GM12878 (cell line): Measurements from ENCODE around the gene MRPL30. TPM values are rescaled to one million over a fixed set of nuclear protein-coding genes. Genes with fewer than 3 reads are reported as not detected.

Experiments
- ASH2L ChIP-seq: fragments of 300-600, 200-600 bp; sonication (generic); IDR thresholded peaks from 2 replicates; pipeline ENCODE4 v1.6.1; 2017; ENCODE audit warnings: low read depth, mild to moderate bottlenecking, borderline replicate concordance
- BMI1 ChIP-seq: fragments of 450-650 bp; IDR thresholded peaks from 2 replicates; pipeline ENCODE4 v1.6.1; 2016; ENCODE audit warnings: mild to moderate bottlenecking, moderate library complexity, borderline replicate concordance
- BRCA1 ChIP-seq: IDR thresholded peaks from 2 replicates; pipeline ENCODE4 v1.6.1; 2011; ENCODE audit warnings: low read depth, low read length, improper control_type of control experiment
- CHD1 ChIP-seq: IDR thresholded peaks from 2 replicates; pipeline ENCODE4 v1.6.1; 2012; ENCODE audit warnings: low read depth, low read length, improper control_type of control experiment
- FOXK2 ChIP-seq: fragments of 450-650 bp; IDR thresholded peaks from 2 replicates; pipeline ENCODE4 v1.6.1; 2017; ENCODE audit warnings: mild to moderate bottlenecking, moderate library complexity
- JUNB ChIP-seq: IDR thresholded peaks from 2 replicates; pipeline ENCODE4 v1.6.1; 2016; ENCODE audit warnings: antibody characterized with exemption, mild to moderate bottlenecking
- NFXL1 ChIP-seq: fragments of 450-650 bp; IDR thresholded peaks from 2 replicates; pipeline ENCODE4 v1.6.1; 2017; ENCODE audit warnings: antibody characterized with exemption, mild to moderate bottlenecking, borderline replicate concordance
- NFYA ChIP-seq: IDR thresholded peaks from 2 replicates; pipeline ENCODE4 v1.6.1; 2011; ENCODE audit warnings: low read depth, mild to moderate bottlenecking, low read length, improper control_type of control experiment, borderline replicate concordance
- PML ChIP-seq: IDR thresholded peaks from 2 replicates; pipeline ENCODE4 v1.6.1; 2012; ENCODE audit warnings: low read length, inconsistent platforms
- POU2F2 ChIP-seq: IDR thresholded peaks from 3 replicates; pipeline ENCODE4 v1.6.1; 2011; ENCODE audit warnings: low read depth, mild to moderate bottlenecking, low read length, borderline replicate concordance
- SIX5 ChIP-seq: IDR thresholded peaks from 2 replicates; pipeline ENCODE4 v1.6.1; 2011; ENCODE audit warnings: mild to moderate bottlenecking, low read depth, low read length, moderate library complexity; ENCODE audit not compliant: severe bottlenecking
- STAT3 ChIP-seq: IDR thresholded peaks from 2 replicates; pipeline ENCODE4 v1.6.1; 2011; ENCODE audit warnings: low read depth, low read length, improper control_type of control experiment
- TCF3 ChIP-seq: IDR thresholded peaks from 2 replicates; pipeline ENCODE4 v1.6.1; 2012; ENCODE audit warnings: low read depth, mild to moderate bottlenecking, low read length, borderline replicate concordance; ENCODE audit not compliant: insufficient read depth
- YY1 ChIP-seq: IDR thresholded peaks from 2 replicates; pipeline ENCODE4 v1.6.1; 2011; ENCODE audit warnings: low read depth, mild to moderate bottlenecking, low read length
- ZNF207 ChIP-seq: fragments of 450-650 bp; IDR thresholded peaks from 2 replicates; pipeline ENCODE4 v1.6.1; 2014; ENCODE audit warnings: antibody characterized with exemption, mild to moderate bottlenecking, borderline replicate concordance
- polyA plus RNA-seq, 11 experiments: library from polyadenylated mRNA; depleted of rRNA in 4 of 11; unstranded in 6 of 11; stranded (reverse) in 5 of 11; fragments of >200 nt; fragmentation: Nextera tagmentation in 4 of 11; fragmentation: Illumina TruSeq in 1 of 11; extraction: Ambion mirVana in 4 of 11; extraction: Trizol in 1 of 11; gene quantifications; 1 replicate in 1 of 11; 2 replicates in 10 of 11; pipeline versions ENCODE4 v1.2.1 to v1.2.3, GENCODE V29; 2011 to 2016; ENCODE audit warnings: inconsistent platforms in 2 of 11, missing spikeins in 2 of 11, low read depth in 1 of 11
- total RNA-seq, 4 experiments: library from RNA; depleted of rRNA in 3 of 4; stranded (reverse); fragments of >200 nt in 3 of 4; fragmentation: Illumina TruSeq in 1 of 4; extraction: Trizol in 1 of 4; gene quantifications; 2 replicates each; pipeline versions ENCODE4 v1.2.1 to v1.2.3, GENCODE V29; 2013 to 2021
- TF ChIP-seq, protein P1 (sequence below): fragments of 450-650 bp; IDR thresholded peaks from 2 replicates; pipeline ENCODE4 v1.6.1; 2017; ENCODE audit warnings: mild to moderate bottlenecking, moderate library complexity
- TF ChIP-seq, protein P2 (sequence below): IDR thresholded peaks from 2 replicates; pipeline ENCODE4 v1.6.1; 2012; ENCODE audit warnings: mild to moderate bottlenecking, low read depth, low read length
- TF ChIP-seq, protein P3 (sequence below): fragments of 450-650 bp; IDR thresholded peaks from 2 replicates; pipeline ENCODE4 v1.6.1; 2017; ENCODE audit warnings: mild to moderate bottlenecking

The MRPL30 gene
- total and polyA plus RNA-seq, 10 of the 15 experiments (the other 5 are each of a cell fraction or from before 2014, with no cell fraction given): 33.6 to 63.3 (median 40.1) TPM

DNA sequence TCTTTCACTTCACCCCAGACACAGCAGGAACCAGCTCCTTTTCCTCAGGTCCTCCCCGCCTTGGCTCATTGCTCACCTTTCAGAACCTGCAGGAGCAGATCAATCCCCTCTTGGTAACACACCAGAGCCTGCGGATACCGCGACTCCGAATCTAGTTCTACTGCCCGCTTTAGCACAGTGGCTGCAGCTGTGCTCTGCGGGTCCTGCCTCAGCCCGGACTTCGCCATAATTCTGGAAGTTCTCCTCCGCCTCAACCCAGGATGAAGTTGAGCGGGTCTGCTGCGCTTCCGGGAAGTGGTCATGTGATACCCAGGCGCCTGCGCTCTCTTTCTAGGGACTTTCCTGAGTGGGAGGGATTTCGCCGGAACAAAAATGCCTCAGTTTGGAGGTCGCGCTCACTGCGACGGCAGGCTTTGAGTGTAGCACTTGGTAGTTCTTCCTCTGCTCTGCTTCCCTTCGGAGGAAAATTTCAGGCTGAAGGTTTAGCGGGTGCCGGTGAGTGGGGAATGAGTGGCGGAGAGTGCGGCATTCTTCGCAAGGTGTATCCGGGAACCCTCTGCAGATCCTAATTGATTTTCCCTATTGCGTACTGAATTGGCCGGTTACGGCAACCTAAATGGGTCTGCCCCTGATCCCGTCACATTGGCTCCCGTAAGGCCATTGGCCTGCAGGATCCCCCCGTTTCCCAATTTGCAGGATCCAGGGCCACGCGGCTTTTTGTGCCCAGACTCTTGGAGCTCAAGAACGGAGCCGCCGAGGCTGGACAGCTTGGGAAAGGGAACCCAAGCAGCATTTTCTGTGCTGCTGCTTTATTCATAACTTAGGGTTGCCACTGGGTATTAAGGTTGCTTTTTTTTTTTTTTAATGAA lies at the start of gene MRPL30, which contains the start of gene MITD1 (continued):
- no peak for TF ChIP-seq NFXL1
- peak; percentile 25; the same call in 1 of the 2 replicates for TF ChIP-seq JUNB
- TF ChIP-seq YY1: peak; percentile 91
- TF ChIP-seq ZNF207: peak; percentile 95
- TF ChIP-seq NFYA: no peak
- TF ChIP-seq CHD1: peak; percentile 63; the same call in 1 of the 2 replicates
- TF ChIP-seq, protein P1, sequence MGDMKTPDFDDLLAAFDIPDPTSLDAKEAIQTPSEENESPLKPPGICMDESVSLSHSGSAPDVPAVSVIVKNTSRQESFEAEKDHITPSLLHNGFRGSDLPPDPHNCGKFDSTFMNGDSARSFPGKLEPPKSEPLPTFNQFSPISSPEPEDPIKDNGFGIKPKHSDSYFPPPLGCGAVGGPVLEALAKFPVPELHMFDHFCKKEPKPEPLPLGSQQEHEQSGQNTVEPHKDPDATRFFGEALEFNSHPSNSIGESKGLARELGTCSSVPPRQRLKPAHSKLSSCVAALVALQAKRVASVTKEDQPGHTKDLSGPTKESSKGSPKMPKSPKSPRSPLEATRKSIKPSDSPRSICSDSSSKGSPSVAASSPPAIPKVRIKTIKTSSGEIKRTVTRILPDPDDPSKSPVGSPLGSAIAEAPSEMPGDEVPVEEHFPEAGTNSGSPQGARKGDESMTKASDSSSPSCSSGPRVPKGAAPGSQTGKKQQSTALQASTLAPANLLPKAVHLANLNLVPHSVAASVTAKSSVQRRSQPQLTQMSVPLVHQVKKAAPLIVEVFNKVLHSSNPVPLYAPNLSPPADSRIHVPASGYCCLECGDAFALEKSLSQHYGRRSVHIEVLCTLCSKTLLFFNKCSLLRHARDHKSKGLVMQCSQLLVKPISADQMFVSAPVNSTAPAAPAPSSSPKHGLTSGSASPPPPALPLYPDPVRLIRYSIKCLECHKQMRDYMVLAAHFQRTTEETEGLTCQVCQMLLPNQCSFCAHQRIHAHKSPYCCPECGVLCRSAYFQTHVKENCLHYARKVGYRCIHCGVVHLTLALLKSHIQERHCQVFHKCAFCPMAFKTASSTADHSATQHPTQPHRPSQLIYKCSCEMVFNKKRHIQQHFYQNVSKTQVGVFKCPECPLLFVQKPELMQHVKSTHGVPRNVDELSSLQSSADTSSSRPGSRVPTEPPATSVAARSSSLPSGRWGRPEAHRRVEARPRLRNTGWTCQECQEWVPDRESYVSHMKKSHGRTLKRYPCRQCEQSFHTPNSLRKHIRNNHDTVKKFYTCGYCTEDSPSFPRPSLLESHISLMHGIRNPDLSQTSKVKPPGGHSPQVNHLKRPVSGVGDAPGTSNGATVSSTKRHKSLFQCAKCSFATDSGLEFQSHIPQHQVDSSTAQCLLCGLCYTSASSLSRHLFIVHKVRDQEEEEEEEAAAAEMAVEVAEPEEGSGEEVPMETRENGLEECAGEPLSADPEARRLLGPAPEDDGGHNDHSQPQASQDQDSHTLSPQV: 0 out of 2 replicates have a peak, but pooled peaks have one; percentile 35
- no peak for TF ChIP-seq BRCA1
- TF ChIP-seq STAT3: no peak
- TF ChIP-seq BMI1: no peak
- no peak for TF ChIP-seq TCF3
- no peak for TF ChIP-seq ASH2L
- TF ChIP-seq, protein P2, sequence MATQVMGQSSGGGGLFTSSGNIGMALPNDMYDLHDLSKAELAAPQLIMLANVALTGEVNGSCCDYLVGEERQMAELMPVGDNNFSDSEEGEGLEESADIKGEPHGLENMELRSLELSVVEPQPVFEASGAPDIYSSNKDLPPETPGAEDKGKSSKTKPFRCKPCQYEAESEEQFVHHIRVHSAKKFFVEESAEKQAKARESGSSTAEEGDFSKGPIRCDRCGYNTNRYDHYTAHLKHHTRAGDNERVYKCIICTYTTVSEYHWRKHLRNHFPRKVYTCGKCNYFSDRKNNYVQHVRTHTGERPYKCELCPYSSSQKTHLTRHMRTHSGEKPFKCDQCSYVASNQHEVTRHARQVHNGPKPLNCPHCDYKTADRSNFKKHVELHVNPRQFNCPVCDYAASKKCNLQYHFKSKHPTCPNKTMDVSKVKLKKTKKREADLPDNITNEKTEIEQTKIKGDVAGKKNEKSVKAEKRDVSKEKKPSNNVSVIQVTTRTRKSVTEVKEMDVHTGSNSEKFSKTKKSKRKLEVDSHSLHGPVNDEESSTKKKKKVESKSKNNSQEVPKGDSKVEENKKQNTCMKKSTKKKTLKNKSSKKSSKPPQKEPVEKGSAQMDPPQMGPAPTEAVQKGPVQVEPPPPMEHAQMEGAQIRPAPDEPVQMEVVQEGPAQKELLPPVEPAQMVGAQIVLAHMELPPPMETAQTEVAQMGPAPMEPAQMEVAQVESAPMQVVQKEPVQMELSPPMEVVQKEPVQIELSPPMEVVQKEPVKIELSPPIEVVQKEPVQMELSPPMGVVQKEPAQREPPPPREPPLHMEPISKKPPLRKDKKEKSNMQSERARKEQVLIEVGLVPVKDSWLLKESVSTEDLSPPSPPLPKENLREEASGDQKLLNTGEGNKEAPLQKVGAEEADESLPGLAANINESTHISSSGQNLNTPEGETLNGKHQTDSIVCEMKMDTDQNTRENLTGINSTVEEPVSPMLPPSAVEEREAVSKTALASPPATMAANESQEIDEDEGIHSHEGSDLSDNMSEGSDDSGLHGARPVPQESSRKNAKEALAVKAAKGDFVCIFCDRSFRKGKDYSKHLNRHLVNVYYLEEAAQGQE: no peak
- peak; percentile 76 for TF ChIP-seq FOXK2
- TF ChIP-seq, protein P3, sequence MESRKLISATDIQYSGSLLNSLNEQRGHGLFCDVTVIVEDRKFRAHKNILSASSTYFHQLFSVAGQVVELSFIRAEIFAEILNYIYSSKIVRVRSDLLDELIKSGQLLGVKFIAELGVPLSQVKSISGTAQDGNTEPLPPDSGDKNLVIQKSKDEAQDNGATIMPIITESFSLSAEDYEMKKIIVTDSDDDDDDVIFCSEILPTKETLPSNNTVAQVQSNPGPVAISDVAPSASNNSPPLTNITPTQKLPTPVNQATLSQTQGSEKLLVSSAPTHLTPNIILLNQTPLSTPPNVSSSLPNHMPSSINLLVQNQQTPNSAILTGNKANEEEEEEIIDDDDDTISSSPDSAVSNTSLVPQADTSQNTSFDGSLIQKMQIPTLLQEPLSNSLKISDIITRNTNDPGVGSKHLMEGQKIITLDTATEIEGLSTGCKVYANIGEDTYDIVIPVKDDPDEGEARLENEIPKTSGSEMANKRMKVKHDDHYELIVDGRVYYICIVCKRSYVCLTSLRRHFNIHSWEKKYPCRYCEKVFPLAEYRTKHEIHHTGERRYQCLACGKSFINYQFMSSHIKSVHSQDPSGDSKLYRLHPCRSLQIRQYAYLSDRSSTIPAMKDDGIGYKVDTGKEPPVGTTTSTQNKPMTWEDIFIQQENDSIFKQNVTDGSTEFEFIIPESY: 0 out of 2 replicates have a peak, but pooled peaks have one; percentile 43
- TF ChIP-seq POU2F2: peak; percentile 95
- peak; percentile 97 for TF ChIP-seq PML
- peak; percentile 77 for TF ChIP-seq SIX5
